GM23338 (cell line): Measurements from ENCODE around the gene CD300A. TPM values are rescaled to one million over a fixed set of nuclear protein-coding genes. Genes with fewer than 3 reads are reported as not detected.

Experiments
- ATAC-seq: fragments of 200-7000 bp; cut with Tn5 transposase; 3 replicates; pipeline ENCODE4 v1.9.1; 2020
- DNase-seq: peaks from one replicate; pipeline ENCODE4 v3.0.0-alpha.2; 2015; ENCODE audit warnings: low spot score
- H2AFZ ChIP-seq: fragments of 200-600 bp; sonication (generic); 2 replicates; pipeline ENCODE4 v1.8.0; 2016; ENCODE audit warnings: antibody characterized with exemption, mild to moderate bottlenecking, moderate library complexity
- H3F3A ChIP-seq: fragments of 200-600 bp; sonication (generic); replicated peaks from 2 replicates; pipeline ENCODE4 v1.8.0; 2017; ENCODE audit warnings: antibody characterized with exemption, mixed run types, low read depth
- H3K27ac ChIP-seq: fragments of 200-600 bp; sonication (generic); 2 replicates; pipeline ENCODE4 v1.6.1; 2016; ENCODE audit warnings: low read depth
- H3K27me3 ChIP-seq: fragments of 200-600 bp; sonication (generic); 2 replicates; pipeline ENCODE4 v1.8.0; 2016; ENCODE audit warnings: mild to moderate bottlenecking, mixed run types, moderate library complexity; ENCODE audit not compliant: insufficient read depth
- H3K36me3 ChIP-seq: fragments of 200-600 bp; sonication (generic); 2 replicates; pipeline ENCODE4 v1.8.0; 2016; ENCODE audit warnings: mild to moderate bottlenecking; ENCODE audit not compliant: insufficient read depth
- H3K4me1 ChIP-seq: fragments of 200-600 bp; sonication (generic); 2 replicates; pipeline ENCODE4 v1.8.0; 2016; ENCODE audit warnings: mild to moderate bottlenecking, moderate library complexity; ENCODE audit not compliant: insufficient read depth
- H3K4me2 ChIP-seq: fragments of 200-600 bp; sonication (generic); 2 replicates; pipeline ENCODE4 v1.7.1; 2017; ENCODE audit warnings: mixed run types
- H3K4me3 ChIP-seq: fragments of 200-600 bp; sonication (generic); 2 replicates; pipeline ENCODE4 v1.6.1; 2016; ENCODE audit warnings: mixed run types
- H3K79me2 ChIP-seq: fragments of 200-600 bp; sonication (generic); replicated peaks from 2 replicates; pipeline ENCODE4 v1.8.0; 2017; ENCODE audit warnings: mild to moderate bottlenecking; ENCODE audit not compliant: insufficient read depth
- H3K9me2 ChIP-seq: fragments of 200-600 bp; sonication (generic); 2 replicates; pipeline ENCODE4 v1.8.0; 2017; ENCODE audit not compliant: insufficient read depth
- H4K20me1 ChIP-seq: fragments of 200-600 bp; sonication (generic); replicated peaks from 2 replicates; pipeline ENCODE4 v1.8.0; 2017; ENCODE audit warnings: mild to moderate bottlenecking; ENCODE audit not compliant: insufficient read depth
- H3K27ac Mint-ChIP-seq: 2 replicates; pipeline ENCODE4 v1.8.0; 2020; ENCODE audit warnings: inconsistent platforms, mild to moderate bottlenecking, moderate library complexity, mixed read lengths
- H3K27me3 Mint-ChIP-seq: 3 replicates; pipeline ENCODE4 v1.8.0; 2022; ENCODE audit warnings: low read depth, mild to moderate bottlenecking, moderate library complexity, mixed read lengths, inconsistent platforms; ENCODE audit not compliant: insufficient read depth, poor library complexity
- H3K36me3 Mint-ChIP-seq: 3 replicates; pipeline ENCODE4 v1.8.0; 2021; ENCODE audit warnings: low read depth, mild to moderate bottlenecking, inconsistent platforms, moderate library complexity, mixed read lengths
- H3K4me1 Mint-ChIP-seq: 3 replicates; pipeline ENCODE4 v1.8.0; 2020; ENCODE audit warnings: mild to moderate bottlenecking, inconsistent platforms, mixed read lengths
- H3K4me3 Mint-ChIP-seq: 3 replicates; pipeline ENCODE4 v1.8.0; 2021; ENCODE audit warnings: moderate library complexity, mild to moderate bottlenecking, inconsistent platforms, mixed read lengths
- H3K9me3 Mint-ChIP-seq: 3 replicates; pipeline ENCODE4 v1.8.0; 2020; ENCODE audit warnings: moderate library complexity, mild to moderate bottlenecking, inconsistent platforms, mixed read lengths
- CREB1 ChIP-seq: fragments of 250-450 bp; sonication (Bioruptor Pico); IDR thresholded peaks from 2 replicates; pipeline ENCODE4 v1.5.0; 2020; ENCODE audit warnings: low read depth, mild to moderate bottlenecking, moderate library complexity
- EZH2 ChIP-seq: fragments of 200-600 bp; sonication (generic); IDR thresholded peaks from one replicate; pipeline ENCODE4 v1.8.0; 2017; ENCODE audit warnings: antibody characterized with exemption, mild to moderate bottlenecking, low read depth; ENCODE audit not compliant: unreplicated experiment
- NANOG ChIP-seq: IDR thresholded peaks from 2 replicates; pipeline ENCODE4 v1.6.1; 2016; ENCODE audit warnings: antibody characterized with exemption, borderline replicate concordance
- POLR2AphosphoS5 ChIP-seq: IDR thresholded peaks from 2 replicates; pipeline ENCODE4 v1.6.1; 2016; ENCODE audit warnings: antibody characterized with exemption, low read depth
- REST ChIP-seq: IDR thresholded peaks from one replicate; pipeline ENCODE4 v1.6.1; 2018; ENCODE audit warnings: antibody characterized with exemption; ENCODE audit not compliant: unreplicated experiment
- ZNF114 ChIP-seq: fragments of 250-450 bp; sonication (Bioruptor Pico); IDR thresholded peaks from 2 replicates; pipeline ENCODE4 v1.5.0; 2020; ENCODE audit warnings: mild to moderate bottlenecking, moderate library complexity
- polyA plus RNA-seq: library from polyadenylated mRNA; unstranded; fragments of >200 nt; fragmentation: Nextera tagmentation; extraction: Ambion mirVana; gene quantifications from 2 replicates; pipeline ENCODE4 v1.2.1, GENCODE V29; 2016
- total RNA-seq: library from RNA; depleted of rRNA; stranded (reverse); fragments of >200 nt; shearing (Covaris generic); gene quantifications from 2 replicates; pipeline ENCODE4 v1.2.3, GENCODE V29; 2014

Gene CD300A
- total and polyA plus RNA-seq, 2 experiments from 2014 or later = 0.37 to 0.45 TPM

- H3K27ac Mint-ChIP-seq = peak overlapping the region; percentile 82
- H3K4me1 ChIP-seq = no peaks in the 10 kb centered on the region
- peaks cover 11% of the 10 kb centered on the region for H3F3A ChIP-seq
- peaks cover 43% of the 10 kb centered on the region for H3K9me3 Mint-ChIP-seq
- no peak overlapping the region for H3K4me2 ChIP-seq
- no peaks in the 10 kb centered on the region for H4K20me1 ChIP-seq
- H3K27me3 ChIP-seq = 0 out of 2 replicates have a peak, but pooled peaks cover 3% of the 10 kb centered on the region
- peaks cover 18% of the 10 kb centered on the region; the same call in 2 of the 3 replicates for H3K36me3 Mint-ChIP-seq
- H3K9me2 ChIP-seq = peaks cover 10% of the 10 kb centered on the region; the same call in 1 of the 2 replicates
- no peak for ATAC-seq
- no peak overlapping the region for H2AFZ ChIP-seq
- peaks cover 15% of the 10 kb centered on the region for H3K27me3 Mint-ChIP-seq
- no peaks in the 10 kb centered on the region for H3K79me2 ChIP-seq
- peak overlapping the region; percentile 18; the same call in 1 of the 3 replicates for H3K4me3 Mint-ChIP-seq
- TF ChIP-seq REST = no peak
- no peak for TF ChIP-seq EZH2
- peak; percentile 90 for TF ChIP-seq CREB1 (CRISPR knock-in tag)
- H3K27ac ChIP-seq = no peak overlapping the region
- no peaks in the 10 kb centered on the region for H3K36me3 ChIP-seq
- H3K4me1 Mint-ChIP-seq = no peaks in the 10 kb centered on the region
- peak; percentile 77 for DNase-seq
- no peak overlapping the region for H3K4me3 ChIP-seq
These were observed 47.7 kb downstream of the CD300A start for GRCh38 chr17:74513987-74514631.

GRCh38 chr17:74514632-74515334 lies 48.3 kb downstream of the CD300A start:
- no peak overlapping the region for H3K4me3 ChIP-seq
- DNase-seq (no peak), ATAC-seq (no peak)
- no peaks in the 10 kb centered on the region for H3K4me1 ChIP-seq
- H3K79me2 ChIP-seq = no peaks in the 10 kb centered on the region
- no peak overlapping the region for H2AFZ ChIP-seq
- H3K4me2 ChIP-seq = no peak overlapping the region
- 0 out of 2 replicates have a peak, but pooled peaks cover 3% of the 10 kb centered on the region for H3K27me3 ChIP-seq
- peaks cover 18% of the 10 kb centered on the region; the same call in 2 of the 3 replicates for H3K36me3 Mint-ChIP-seq
- H3K4me3 Mint-ChIP-seq = peak overlapping the region; percentile 3; the same call in 1 of the 3 replicates
- H3K4me1 Mint-ChIP-seq = no peaks in the 10 kb centered on the region
- peak overlapping the region; percentile 82 for H3K27ac Mint-ChIP-seq
- no peaks in the 10 kb centered on the region for H3K36me3 ChIP-seq
- peaks cover 11% of the 10 kb centered on the region for H3F3A ChIP-seq
- peaks cover 15% of the 10 kb centered on the region for H3K27me3 Mint-ChIP-seq
- no peak overlapping the region for H3K27ac ChIP-seq
- no peaks in the 10 kb centered on the region for H4K20me1 ChIP-seq
- H3K9me3 Mint-ChIP-seq = peaks cover 43% of the 10 kb centered on the region
- peaks cover 10% of the 10 kb centered on the region; the same call in 1 of the 2 replicates for H3K9me2 ChIP-seq
- TF ChIP-seq REST (no peak), NANOG (no peak), ZNF114 (CRISPR knock-in tag) (no peak), POLR2AphosphoS5 (no peak), EZH2 (no peak)
